Ovary (tissue), 9 donors: ENCODE results near the gene DNAJB14. TPM values are rescaled to one million over a fixed set of nuclear protein-coding genes. Genes with fewer than 3 reads are reported as not detected.

ENCODE experiments used
- DNase-seq, 5 donors: peaks; one replicate each; pipeline ENCODE4 v3.0.0-alpha.2; 2019 to 2020
- H3K27ac ChIP-seq, 2 donors: fragments of 200-600 bp; one replicate each; pipeline versions ENCODE4 v1.5.1 to v1.8.0; 2019 to 2022
- H3K27me3 ChIP-seq: fragments of 200-600 bp; one replicate; pipeline ENCODE4 v1.8.0; 2022
- H3K36me3 ChIP-seq: fragments of 200-600 bp; sonication (generic); one replicate; pipeline ENCODE4 v1.5.1; 2019
- H3K4me1 ChIP-seq: one replicate; pipeline ENCODE4 v1.8.1; 2013; ENCODE audit warnings: mild to moderate bottlenecking, moderate library complexity; ENCODE audit not compliant: insufficient read depth
- H3K4me3 ChIP-seq: fragments of 200-600 bp; sonication (generic); one replicate; pipeline ENCODE4 v1.5.1; 2017
- H3K9me3 ChIP-seq, 2 donors: fragments of 200-600 bp in 1 of 2; sonication (generic) in 1 of 2; one replicate each; pipeline versions ENCODE4 v1.5.1 to v1.8.1; 2013 to 2019; ENCODE audit warnings: mild to moderate bottlenecking in 1 of 2, moderate library complexity in 1 of 2
- CTCF ChIP-seq, 3 donors: fragments of 450-650 bp in 2 of 3; fragments of 200-600 bp in 1 of 3; IDR thresholded peaks; one replicate each; pipeline versions ENCODE4 v1.5.1 to v1.8.0; 2016 to 2022; ENCODE audit warnings: antibody characterized with exemption in 3 of 3, mild to moderate bottlenecking in 1 of 3
- EP300 ChIP-seq: sonication (generic); formaldehyde crosslinking; IDR thresholded peaks from one replicate; pipeline ENCODE4 v1.6.1; 2017; ENCODE audit warnings: antibody characterized with exemption
- POLR2A ChIP-seq: fragments of 450-650 bp; IDR thresholded peaks from one replicate; pipeline ENCODE4 v1.6.1; 2017; ENCODE audit warnings: antibody characterized with exemption, mild to moderate bottlenecking, moderate library complexity
- WGBS, 3 donors: extraction: QIAGEN DNeasy Blood & Tissue Kit in 1 of 3; methylation state at CpG; one replicate each; pipeline versions ENCODE4 v1.1.5 to v1.1.7; 2013 to 2017; 5-methylcytosine and 5-hydroxymethylcytosine counted together
- intact Hi-C, 4 donors: fragments of 100-400 bp; cut with DNase I; formaldehyde crosslinking; loops; one replicate each; pipeline versions ENCODE4 v1.11.0 to v1.15.1; 2022 to 2023
- polyA plus RNA-seq, 2 donors: library from polyadenylated mRNA; stranded (reverse); fragments of 200-250 nt in 1 of 2; fragments of 350-450 nt in 1 of 2; fragmentation: Illumina TruSeq in 1 of 2; extraction: RNeasy Lipid Tissue Mini Kit (QIAGEN cat#74804) in 1 of 2; gene quantifications; one replicate each; pipeline ENCODE4 v1.2.3, GENCODE V29; 2013 to 2014
- total RNA-seq, 7 donors: library from RNA; depleted of rRNA in 2 of 7; stranded (reverse); fragments of >200 nt in 2 of 7; fragmentation: NEBNext Ultra II Directional in 3 of 7; extraction: Animal tissue kit (Norgen Biotek cat#: 25700) in 3 of 7; gene quantifications; one replicate each; pipeline versions ENCODE4 v1.1.0 to v1.2.4, GENCODE V29; 2016 to 2023
- donor health status: DM: no; HTN: no; CAD: no; lungs with moderate emphysema.
- donor health status: DM: no; HTN: no; CAD: no.
- donor health status: Bipolar disorder and iron deficiency.
- donor health status: DM: yes; HTN: yes; CAD: no.
- donor health status: DM: no; HTN: no; CAD: no.
- donor health status: DM: yes; HTN: yes; CAD: no.

The DNAJB14 gene
- total and polyA plus RNA-seq, 9 donors = 10.5 to 47.8 (median 37.9) TPM

- WGBS, 3 donors = 76 to 80% (median 80%) methylated on average over 3 of the region's 3 CpGs
- TF ChIP-seq POLR2A (no peak), CTCF (IDR thresholded peaks at IDR 0.05) (no peak), EP300 (no peak)
- H3K36me3 ChIP-seq = no peaks in the 10 kb centered on the region
- no peak for DNase-seq
- H3K9me3 ChIP-seq = no peaks in the 10 kb centered on the region
- no peak overlapping the region for H3K27ac ChIP-seq
- no peaks in the 10 kb centered on the region for H3K27me3 ChIP-seq
- H3K4me1 ChIP-seq = no peaks in the 10 kb centered on the region
- intact Hi-C loops = no loop called here
- no peak overlapping the region for H3K4me3 ChIP-seq
Measured at GRCh38 chr4:99853190-99853589, 93.2 kb downstream of the DNAJB14 start.

- TF ChIP-seq EP300 (no peak), CTCF (IDR thresholded peaks at IDR 0.05) (no peak), POLR2A (no peak)
- WGBS, 3 donors = 82 to 92% (median 89%) methylated on average over 3 of the region's 3 CpGs
- Histone ChIP-seq H3K9me3 (no peaks in the 10 kb centered on the region), H3K4me1 (no peaks in the 10 kb centered on the region), H3K36me3 (no peaks in the 10 kb centered on the region), H3K27me3 (no peaks in the 10 kb centered on the region), H3K27ac (no peak overlapping the region), H3K4me3 (no peak overlapping the region)
- intact Hi-C loops = no loop called here
- DNase-seq = no peak
Measured at GRCh38 chr4:99852199-99852749, 94.1 kb downstream of the DNAJB14 start.

- peaks cover 4% of the 10 kb centered on the region for H3K4me1 ChIP-seq
- H3K27ac ChIP-seq = no peak overlapping the region
- intact Hi-C loops = no loop called here
- DNase-seq = no peak
- no peak for TF ChIP-seq CTCF (IDR thresholded peaks at IDR 0.05)
- no peak for TF ChIP-seq EP300
- TF ChIP-seq POLR2A = no peak
- 90 to 95% (median 94%) methylated on average over 4 of the region's 4 CpGs for WGBS, 3 donors
- no peaks in the 10 kb centered on the region for H3K36me3 ChIP-seq
- H3K27me3 ChIP-seq = no peaks in the 10 kb centered on the region
- H3K4me3 ChIP-seq = no peak overlapping the region
- no peaks in the 10 kb centered on the region for H3K9me3 ChIP-seq
Measured at GRCh38 chr4:99848591-99849001, 97.8 kb downstream of the DNAJB14 start.

GRCh38 chr4:99847362-99847976, 98.9 kb downstream of the DNAJB14 start:
- WGBS, 3 donors = 85 to 92% (median 91%) methylated on average over 10 of the region's 10 CpGs
- intact Hi-C loops = no loop called here
- H3K27ac ChIP-seq = no peak overlapping the region
- no peaks in the 10 kb centered on the region for H3K27me3 ChIP-seq
- H3K9me3 ChIP-seq = no peaks in the 10 kb centered on the region
- no peak for TF ChIP-seq EP300
- H3K36me3 ChIP-seq = no peaks in the 10 kb centered on the region
- H3K4me3 ChIP-seq = no peak overlapping the region
- peaks cover 4% of the 10 kb centered on the region for H3K4me1 ChIP-seq
- DNase-seq = no peak

- Histone ChIP-seq H3K9me3 (no peaks in the 10 kb centered on the region), H3K4me3 (no peak overlapping the region), H3K36me3 (no peaks in the 10 kb centered on the region), H3K27ac (no peak overlapping the region), H3K4me1 (peaks cover 6% of the 10 kb centered on the region), H3K27me3 (no peaks in the 10 kb centered on the region)
- no peak for DNase-seq
- WGBS, 3 donors = 72 to 84% (median 77%) methylated on average over 1 of the region's 1 CpG
- intact Hi-C loops = no loop called here
- TF ChIP-seq POLR2A = no peak
- no peak for TF ChIP-seq CTCF (IDR thresholded peaks at IDR 0.05)
- TF ChIP-seq EP300 = no peak
Measured at GRCh38 chr4:99846891-99847290, 99.5 kb downstream of the DNAJB14 start.
